ENCODE results near the gene SOX9. TPM values are rescaled to one million over a fixed set of nuclear protein-coding genes. Genes with fewer than 3 reads are reported as not detected.

The SOX9 gene
- total RNA-seq, 4 donors from 2014 or later = 16.1 to 40.0 (median 33.1) TPM

DNA sequence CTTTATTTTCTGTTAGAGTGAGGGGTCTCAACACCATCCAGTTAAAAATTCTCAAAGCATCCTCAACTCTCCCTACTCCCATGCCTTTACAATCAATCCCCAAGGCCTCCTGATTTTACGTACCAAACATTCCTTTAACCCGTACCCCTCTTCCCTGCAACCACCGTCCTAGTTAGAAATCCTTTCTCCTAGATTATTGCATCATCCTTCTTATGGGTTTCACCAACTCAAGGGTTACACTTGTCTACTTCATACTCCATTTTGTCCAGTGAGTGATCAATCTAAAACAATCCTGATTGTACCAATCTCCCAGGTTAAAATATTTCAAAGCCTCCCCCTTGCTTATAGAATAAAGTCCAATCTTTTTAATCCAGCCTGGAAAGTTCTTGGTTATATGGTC lies 24.7 kb downstream of the SOX9 start:
- no peaks in the 10 kb centered on the region for H3K4me1 ChIP-seq
- H3K36me3 ChIP-seq = no peaks in the 10 kb centered on the region
- no peaks in the 10 kb centered on the region for H3K9me3 ChIP-seq
- no peak overlapping the region for H3K27ac ChIP-seq
- H3K27me3 ChIP-seq = no peaks in the 10 kb centered on the region
- no peak for DNase-seq
- no peak overlapping the region for H3K4me3 ChIP-seq
- TF ChIP-seq POLR2A (IDR thresholded peaks at IDR 0.05) = no peak
- TF ChIP-seq, protein P1, sequence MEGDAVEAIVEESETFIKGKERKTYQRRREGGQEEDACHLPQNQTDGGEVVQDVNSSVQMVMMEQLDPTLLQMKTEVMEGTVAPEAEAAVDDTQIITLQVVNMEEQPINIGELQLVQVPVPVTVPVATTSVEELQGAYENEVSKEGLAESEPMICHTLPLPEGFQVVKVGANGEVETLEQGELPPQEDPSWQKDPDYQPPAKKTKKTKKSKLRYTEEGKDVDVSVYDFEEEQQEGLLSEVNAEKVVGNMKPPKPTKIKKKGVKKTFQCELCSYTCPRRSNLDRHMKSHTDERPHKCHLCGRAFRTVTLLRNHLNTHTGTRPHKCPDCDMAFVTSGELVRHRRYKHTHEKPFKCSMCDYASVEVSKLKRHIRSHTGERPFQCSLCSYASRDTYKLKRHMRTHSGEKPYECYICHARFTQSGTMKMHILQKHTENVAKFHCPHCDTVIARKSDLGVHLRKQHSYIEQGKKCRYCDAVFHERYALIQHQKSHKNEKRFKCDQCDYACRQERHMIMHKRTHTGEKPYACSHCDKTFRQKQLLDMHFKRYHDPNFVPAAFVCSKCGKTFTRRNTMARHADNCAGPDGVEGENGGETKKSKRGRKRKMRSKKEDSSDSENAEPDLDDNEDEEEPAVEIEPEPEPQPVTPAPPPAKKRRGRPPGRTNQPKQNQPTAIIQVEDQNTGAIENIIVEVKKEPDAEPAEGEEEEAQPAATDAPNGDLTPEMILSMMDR (IDR thresholded peaks at IDR 0.05) = no peak

GRCh38 chr17:72145962-72146361 lies 25.1 kb downstream of the SOX9 start:
- Histone ChIP-seq H3K27ac (no peak overlapping the region), H3K4me3 (no peak overlapping the region), H3K27me3 (no peaks in the 10 kb centered on the region), H3K4me1 (no peaks in the 10 kb centered on the region), H3K36me3 (no peaks in the 10 kb centered on the region), H3K9me3 (no peaks in the 10 kb centered on the region)
- no peak for DNase-seq
- TF ChIP-seq, protein P1 (IDR thresholded peaks at IDR 0.05) = no peak
- no peak for TF ChIP-seq POLR2A (IDR thresholded peaks at IDR 0.05)

DNA sequence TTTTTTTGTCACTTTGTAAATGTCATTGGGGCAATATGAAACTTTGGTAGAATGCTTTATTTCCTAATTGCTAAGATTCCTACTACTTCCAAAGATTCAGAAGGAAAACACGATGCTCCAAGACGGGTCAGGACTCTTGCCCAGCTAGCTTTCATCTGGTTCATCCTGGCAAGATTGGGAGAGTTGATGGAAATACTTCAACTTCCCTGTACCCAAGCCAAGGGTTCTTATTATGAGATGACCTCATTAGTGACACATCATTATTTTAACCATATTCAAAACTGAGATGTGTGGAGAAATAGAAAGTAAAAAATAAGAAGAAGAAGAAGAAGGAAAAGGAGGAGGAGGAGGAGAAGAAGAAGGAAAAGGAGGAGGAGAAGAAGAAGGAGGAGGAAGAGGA lies 25.6 kb downstream of the SOX9 start:
- Histone ChIP-seq H3K27ac (no peak overlapping the region), H3K27me3 (no peaks in the 10 kb centered on the region), H3K4me3 (no peak overlapping the region), H3K4me1 (no peaks in the 10 kb centered on the region), H3K9me3 (no peaks in the 10 kb centered on the region), H3K36me3 (no peaks in the 10 kb centered on the region)
- no peak for TF ChIP-seq POLR2A (IDR thresholded peaks at IDR 0.05)
- TF ChIP-seq, protein P1 (IDR thresholded peaks at IDR 0.05) = no peak
- DNase-seq = no peak

- no peaks in the 10 kb centered on the region for H3K36me3 ChIP-seq
- no peak overlapping the region for H3K27ac ChIP-seq
- no peaks in the 10 kb centered on the region for H3K9me3 ChIP-seq
- no peak for DNase-seq
- H3K4me3 ChIP-seq = no peak overlapping the region
- H3K4me1 ChIP-seq = no peaks in the 10 kb centered on the region
- TF ChIP-seq POLR2A (IDR thresholded peaks at IDR 0.05) = no peak
- TF ChIP-seq, protein P1 (IDR thresholded peaks at IDR 0.05) = no peak
- H3K27me3 ChIP-seq = no peaks in the 10 kb centered on the region
Observed at GRCh38 chr17:72150632-72151460, 30.0 kb downstream of the SOX9 start.

DNA sequence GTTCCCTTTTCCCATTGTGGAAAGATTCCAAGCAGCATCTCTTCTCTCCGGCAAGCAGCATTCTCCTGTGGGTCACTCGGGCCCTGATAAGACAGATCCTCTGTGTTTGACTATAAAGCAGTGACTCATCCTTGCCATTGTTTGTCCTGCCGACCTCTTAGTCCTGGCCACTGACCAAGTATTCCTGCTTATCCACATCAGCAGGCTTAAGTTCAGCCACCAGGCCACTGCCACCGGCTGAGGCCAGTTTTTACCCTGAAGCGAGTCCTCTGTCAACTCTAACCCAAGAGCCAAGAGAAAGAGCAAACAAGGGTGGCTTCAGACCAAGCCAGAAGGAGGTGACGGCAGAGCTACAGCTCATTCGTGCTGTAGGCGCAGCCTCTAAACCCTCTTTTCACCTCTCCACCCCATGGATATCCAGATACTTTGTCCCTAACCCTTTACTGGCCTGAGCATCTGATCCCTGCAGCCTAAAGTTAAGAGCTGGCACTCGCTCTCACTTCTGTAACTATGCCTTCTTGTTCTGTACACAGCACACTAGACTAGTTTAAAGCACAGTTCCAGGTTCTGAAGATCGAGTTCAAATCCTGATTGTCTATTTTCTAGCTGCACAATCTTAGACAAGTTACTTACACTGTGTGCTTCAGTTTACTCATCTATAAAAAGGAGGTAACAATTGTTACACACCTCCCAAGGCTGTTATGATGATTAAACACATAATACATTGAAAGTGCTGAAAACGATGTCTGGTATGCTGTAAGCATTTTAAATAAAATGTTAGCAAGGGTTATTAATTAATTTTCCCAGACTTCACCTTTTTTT lies 31.0 kb downstream of the SOX9 start:
- Histone ChIP-seq H3K36me3 (no peaks in the 10 kb centered on the region), H3K27ac (no peak overlapping the region), H3K9me3 (no peaks in the 10 kb centered on the region), H3K4me3 (no peak overlapping the region), H3K4me1 (no peaks in the 10 kb centered on the region), H3K27me3 (no peaks in the 10 kb centered on the region)
- DNase-seq = no peak
- TF ChIP-seq, protein P1 (IDR thresholded peaks at IDR 0.05) = peak in 1 of 6 experiments; percentile 17
- TF ChIP-seq POLR2A (IDR thresholded peaks at IDR 0.05) = no peak

Measured in Peyer's patch (tissue), 4 donors.